NCI-H526 (cell line): ENCODE data around the gene KDM4C.
"Not testable (repeated sequence)": the region's sequence is repeated elsewhere in the genome, so short reads cannot be mapped to it uniquely, and the experiment has no call there.

ENCODE experiments used
- DNase-seq, 2 experiments: peaks; one replicate each; lab custom pipeline; 2025; lab: John Stamatoyannopoulos, UW

The KDM4C gene

DNA sequence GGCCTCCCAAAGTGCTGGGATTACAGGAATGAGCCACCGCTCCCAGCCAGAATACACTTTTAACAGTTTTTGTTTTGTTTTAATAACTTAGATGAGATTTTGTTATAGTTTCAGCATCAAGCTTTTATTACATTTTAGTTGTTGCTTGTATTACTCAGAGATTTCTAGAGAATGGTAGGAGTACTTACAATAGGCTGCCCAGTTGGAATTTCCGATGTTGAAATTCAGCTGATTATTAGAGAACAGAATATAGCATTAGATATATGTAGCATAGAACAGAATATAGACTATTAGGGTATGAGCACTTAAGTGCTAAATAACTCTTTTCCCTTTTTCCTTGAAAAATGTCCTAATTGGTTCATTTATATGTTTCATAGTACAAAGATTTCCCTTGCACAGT is 6.2 kb downstream of the KDM4C start:
- no peak for DNase-seq

DNA sequence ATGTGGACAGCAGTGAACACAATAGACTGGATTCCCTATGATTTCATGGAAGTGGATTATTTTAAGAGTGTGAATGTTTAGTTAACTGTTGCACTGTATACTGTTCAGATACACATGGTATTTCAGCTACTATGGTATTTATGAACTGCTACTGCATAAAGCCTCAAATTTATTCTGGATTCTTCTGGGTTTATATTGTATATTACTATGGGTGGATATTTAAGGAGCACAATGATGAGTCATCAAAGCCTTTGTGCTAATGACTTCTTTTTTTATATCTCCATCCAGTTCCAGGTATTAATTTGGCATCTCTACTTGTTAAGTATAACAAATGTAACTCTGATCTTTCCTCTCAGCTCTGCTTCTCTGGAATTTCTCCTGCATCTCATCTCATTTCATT is 6.8 kb downstream of the KDM4C start:
- no peak for DNase-seq

DNA sequence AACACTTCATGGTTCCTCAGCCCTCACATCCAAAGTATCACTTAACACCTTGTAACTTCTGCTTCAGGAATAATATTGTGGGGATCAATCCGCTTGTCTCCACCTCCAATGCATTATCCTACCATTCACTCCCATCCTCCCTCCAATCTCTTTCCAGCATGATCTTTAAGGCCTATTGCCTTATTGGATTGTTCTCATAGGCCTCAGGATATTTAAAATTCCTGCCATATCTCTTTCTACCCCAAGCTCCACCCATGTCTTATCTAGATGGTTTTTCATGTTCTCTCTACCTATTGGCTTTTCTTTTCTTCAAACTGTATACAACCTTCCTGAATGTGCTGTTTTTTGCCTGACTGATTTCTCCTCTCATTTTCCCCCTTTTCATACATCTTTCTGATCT is 7.2 kb downstream of the KDM4C start:
- no peak for DNase-seq

DNA sequence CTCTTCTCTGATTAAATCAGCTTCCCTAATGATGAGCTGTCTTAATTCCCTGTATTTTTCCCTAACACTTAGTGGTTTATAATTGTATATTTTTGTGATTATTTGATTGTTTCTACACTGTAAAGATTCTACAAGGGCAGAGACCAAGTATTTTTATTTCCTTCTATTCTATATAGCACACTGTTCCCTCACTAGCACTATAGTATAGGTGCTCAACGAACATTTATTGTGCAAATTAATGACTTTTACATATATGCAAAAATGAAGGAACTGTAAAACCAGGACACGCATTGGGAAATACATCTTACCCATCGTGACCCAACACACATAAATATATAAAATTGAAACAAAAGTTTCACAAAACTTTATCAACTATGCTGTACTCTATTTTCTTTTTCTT is 7.6 kb downstream of the KDM4C start:
- peak in 1 of 2 experiments; percentile 12 for DNase-seq

DNA sequence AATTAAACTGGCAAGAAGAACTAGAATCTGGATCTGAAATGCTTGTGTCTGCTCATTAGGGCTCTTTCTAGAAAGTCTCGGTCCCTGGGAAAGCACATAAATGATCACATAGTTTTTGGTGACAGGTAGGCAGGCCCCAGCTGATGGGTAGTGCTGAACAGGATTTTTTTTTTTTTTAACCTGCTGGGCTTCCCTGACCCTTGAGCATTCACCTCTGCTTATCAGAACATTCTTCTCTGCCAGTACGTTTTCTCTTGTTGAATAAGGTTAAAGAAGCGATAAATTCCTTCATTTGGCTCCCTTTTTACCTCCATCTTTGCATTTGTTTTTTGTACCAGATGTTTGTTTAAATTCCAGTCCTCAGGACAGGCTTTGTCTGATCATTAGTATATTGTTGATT is 8.8 kb downstream of the KDM4C start:
- DNase-seq: no peak

DNA sequence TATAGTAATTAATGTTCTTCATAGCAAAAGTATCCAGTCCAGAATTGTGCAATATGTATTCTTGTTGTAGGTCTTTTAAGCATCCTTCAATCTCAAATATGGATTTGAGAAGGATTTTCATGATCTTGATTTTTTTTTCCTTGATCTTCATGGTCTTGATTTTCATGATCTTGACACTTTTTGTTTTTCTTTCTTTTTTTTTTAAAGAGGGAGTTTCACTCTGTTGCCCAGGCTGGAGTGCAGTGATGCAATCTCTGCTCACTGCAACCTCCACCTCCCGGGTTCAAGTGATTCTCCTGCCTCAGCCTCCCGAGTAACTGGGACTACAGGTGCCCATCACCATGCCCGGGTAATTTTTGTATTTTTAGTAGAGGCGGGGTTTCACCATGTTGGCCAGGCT is 10.8 kb downstream of the KDM4C start:
- not testable (repeated sequence) for DNase-seq

DNA sequence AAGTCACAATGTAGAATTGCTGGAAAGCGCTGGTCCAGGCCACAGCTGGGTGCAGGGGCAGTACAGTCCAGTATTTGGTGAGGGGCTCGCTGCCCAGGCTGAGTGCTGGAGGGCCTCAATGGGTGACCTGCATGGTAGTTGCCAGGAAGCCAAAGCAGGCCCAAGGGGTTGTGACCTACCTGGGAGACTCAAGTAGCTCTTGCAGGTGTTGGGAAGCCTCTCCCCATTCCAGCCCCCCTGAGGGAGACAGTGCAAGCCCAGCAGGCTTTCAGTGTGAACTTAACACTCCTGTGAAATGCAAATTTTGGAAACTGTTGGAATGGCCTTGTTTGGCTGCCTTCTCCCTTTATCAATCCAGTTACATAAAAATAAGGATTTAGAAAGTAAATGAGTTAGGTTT is 13.9 kb downstream of the KDM4C start:
- DNase-seq: no peak

DNA sequence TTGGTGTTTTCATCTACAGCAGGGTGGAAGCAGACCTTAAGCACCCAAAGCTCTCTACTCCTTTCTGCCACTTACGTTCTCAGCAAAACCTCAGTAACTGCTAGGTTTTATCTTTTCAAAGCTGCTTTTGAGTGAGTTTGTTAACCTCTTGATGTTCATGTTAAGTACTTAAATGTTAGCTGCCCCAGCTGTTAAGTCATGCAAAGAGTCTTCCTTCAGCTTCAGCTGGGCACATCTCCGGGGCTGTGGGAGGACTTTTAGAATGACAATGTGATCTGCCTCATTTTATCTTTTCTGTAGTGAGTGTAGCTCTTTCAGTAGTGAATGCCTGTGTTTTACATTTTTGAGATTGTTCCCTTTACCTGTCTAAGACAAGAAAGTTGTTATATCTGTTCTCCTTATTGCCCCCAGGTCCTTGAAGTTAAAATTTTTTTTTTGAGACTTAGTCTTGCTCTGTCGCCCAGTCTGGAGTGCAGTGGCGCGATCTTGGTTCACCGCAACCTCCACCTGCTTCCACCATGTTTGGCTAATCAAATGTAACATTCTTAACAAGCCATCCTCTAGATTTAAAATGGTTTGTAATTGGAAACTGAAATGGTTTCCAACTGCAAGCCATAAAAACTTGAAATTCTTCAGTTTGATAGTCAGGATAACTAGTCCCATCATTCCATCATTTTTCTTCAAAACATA is 19.6 kb downstream of the KDM4C start:
- DNase-seq: no peak

DNA sequence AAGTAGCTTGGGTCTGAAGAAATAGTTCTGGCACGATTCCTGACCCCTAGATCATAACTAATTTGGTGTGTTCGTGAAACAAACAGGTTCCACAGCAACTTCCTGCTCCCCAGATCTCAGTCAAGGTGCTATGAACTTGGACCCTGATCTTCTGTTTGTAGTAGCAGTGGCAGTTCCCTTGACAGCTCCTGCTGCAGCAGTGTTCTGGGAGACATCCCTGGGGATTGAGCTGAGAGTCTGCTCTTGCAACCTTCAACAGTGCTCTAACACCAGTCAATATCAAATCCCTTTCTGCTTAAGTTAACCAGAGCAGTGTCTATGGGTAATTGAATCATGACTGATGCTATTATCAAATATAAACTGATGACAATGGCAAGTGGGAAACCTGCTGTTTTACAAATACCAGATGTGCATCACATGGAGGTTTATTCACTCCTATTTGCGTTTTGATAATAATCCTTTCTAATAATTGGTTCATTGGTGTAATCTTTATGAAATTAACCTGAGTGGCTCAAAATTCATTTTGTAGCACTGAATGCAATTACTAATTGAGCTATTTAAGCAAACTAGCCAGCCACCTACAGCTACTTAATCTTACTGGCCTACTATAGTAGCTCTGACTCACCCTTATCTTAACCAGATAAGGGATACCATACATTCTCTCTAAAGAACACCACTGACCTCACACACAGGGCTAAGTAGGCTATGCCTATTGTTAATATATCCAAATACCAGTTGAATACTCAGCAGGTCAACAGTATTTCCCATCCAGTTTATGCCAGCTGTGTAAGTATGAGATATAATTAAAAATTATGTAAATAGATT is 21.9 kb downstream of the KDM4C start:
- no peak for DNase-seq

DNA sequence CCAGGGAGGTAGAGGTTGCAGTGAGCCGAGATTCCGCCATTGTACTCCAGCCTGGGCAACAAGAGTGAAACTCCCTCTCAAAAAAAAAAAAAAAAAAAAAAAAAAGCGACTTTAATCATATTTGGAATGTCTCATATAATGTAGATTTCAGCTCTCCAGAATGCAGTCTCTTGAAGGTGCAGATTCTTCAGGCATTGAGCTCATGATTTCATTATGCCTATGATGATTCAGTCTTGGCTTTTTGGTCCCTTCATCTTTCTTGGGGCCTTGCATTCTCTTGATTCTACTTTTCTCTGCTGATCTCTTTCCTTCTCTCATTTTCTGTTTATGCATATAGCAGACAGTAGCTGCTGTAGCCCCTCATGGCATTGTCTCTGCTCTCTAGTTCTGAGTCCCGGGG is 22.9 kb downstream of the KDM4C start:
- no peak for DNase-seq

DNA sequence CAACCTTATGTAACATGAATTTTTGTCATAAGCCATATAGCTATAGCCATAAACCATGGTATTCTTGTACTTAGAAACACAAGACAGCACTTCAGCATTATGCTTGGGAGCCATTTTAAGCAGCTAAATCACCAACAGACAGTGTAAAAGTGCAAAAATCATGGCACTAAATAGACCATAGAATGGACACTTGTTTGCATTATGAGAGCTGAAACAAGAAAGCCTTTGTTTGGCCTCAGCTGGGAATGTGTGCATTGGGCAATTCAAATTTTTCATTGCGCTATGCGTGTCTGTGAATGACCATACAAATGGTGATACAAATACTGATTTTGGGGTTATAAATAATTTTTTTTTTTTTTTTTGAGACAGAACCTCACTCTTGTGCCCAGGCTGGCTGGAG is 23.7 kb downstream of the KDM4C start:
- peak; percentile 33 to 63 for DNase-seq

DNA sequence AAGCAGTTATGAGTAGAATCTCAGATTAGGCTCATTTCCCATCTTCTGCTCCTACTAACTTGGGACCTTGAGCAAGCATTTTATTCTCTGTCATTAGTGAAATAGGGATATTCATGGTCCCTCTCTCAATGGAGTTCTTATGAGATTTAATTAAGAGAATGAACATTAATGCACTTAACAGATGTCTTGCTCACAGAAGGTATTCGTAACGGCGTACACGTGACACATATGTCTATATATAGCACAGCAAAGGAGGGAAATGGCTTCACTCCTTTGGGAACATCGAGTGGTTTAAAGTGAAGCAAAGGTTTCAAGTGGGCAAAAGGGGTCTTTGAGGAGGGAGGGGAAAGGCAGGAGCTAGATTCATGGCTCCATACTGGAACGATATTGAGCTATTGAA is 24.6 kb downstream of the KDM4C start:
- DNase-seq: no peak

DNA sequence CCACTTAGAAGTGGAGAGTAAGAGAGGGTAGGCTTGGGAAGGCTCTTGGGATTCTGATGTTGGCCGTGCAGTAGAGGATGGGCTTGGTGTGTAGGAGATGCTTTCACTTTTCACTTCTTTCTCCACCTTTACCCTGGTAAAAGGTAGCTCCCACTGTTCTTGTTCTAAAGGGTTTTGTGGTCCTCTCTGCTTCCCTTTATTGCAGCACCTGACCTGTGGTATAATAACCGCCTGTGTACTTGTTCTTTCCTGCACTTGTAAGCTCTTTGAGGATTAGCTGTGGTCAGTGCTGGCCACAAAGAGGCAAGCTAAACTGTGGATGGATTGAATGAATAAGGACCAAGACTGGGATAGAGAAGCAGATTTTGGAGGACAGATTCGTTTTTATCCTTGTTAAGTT is 25.2 kb downstream of the KDM4C start:
- no peak for DNase-seq

DNA sequence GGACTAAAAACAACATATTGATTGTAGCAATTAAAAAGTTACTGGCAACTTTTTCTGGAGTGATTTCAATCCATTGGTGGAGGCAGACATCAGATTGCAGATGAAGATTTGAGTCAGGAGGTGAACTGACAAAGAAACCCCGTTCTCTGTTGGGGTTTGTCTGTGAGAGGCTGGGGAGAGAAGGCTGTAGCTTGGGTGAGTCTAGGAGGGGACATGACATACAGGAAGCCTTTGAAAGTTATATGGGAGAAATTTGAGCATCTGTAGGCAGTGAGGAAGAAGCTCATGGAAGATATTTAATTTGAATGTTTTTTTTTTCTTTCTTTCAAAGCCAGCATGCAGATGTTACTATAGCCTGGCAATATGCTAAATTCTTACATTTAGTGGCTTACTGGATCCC is 26.0 kb downstream of the KDM4C start:
- DNase-seq: no peak

DNA sequence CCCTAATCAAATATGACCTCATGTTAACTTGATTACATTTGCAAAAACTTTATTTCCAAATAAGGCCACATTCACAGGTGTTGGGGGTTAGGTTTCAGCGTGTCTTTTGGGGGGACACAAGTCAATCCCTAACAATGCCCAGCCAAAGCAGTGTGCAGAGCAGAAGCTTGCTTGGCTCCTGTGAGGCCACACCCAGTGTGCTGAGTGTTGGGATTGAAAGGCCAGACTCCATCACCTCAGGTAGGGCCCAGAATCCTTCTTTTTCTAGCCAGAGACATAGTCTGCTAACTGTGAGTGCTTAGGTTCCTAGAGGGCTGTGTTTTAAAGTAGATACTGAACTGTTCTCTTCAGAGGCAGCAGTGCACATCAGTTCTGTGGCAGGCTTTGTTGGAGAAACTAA is 27.9 kb downstream of the KDM4C start:
- DNase-seq: no peak

DNA sequence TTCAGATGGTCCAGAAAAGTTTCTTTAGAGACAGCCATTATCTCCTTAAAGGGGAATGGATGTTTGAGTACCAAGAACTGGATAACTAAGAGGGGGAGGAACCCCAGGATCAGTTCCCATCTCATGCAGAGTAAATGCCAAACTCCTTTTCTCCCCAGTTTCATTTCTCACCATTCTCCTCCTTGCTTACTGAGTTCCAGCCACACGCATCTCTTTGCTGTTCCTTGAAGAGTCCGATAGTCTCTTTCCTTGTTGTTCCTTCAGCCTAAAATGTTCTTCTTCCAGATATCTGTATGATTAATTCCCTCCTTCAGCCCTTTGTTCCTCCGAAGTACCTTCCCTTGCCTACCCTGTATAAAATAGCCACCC is 30.0 kb downstream of the KDM4C start:
- DNase-seq: no peak

DNA sequence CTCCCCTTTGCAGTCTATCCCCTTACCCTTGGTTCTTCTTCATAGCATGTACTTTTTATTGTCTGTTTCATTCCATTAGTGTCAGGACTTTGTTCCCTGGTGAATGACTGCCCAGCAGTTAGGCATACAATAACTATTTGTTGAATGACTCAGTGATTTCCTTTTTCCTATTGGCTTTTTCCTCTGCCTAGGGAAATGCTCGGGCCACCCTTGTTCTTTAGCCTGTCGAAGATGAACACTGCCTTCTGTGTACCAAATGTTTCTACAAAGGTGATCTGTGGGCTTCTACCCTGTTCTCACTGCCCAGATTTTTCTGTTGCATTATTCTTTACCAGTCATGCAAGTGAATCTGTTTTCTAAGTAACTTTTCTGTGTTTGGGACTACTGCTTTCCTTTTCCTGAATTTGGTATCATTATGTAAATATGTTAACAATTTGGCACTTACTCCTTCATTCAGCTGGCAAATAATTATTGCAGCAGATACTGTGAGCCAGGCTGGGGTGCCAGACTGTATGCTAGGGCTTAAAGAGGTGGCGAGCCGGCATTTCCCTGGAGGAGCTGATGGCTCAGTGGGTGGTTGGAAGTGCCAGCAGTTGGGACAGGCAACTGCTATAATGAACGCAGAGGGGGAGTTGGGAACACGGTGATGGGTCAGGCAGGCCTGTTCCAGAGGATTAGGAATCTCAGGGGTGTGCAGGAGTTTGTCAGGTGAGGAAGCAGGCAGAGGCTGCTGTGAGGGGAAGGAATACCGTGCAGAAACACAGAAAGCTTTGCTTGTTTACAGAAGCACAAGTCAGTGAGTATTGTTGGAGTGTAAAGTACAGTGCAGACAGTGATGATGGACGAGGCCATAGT is 30.6 kb downstream of the KDM4C start:
- no peak for DNase-seq

DNA sequence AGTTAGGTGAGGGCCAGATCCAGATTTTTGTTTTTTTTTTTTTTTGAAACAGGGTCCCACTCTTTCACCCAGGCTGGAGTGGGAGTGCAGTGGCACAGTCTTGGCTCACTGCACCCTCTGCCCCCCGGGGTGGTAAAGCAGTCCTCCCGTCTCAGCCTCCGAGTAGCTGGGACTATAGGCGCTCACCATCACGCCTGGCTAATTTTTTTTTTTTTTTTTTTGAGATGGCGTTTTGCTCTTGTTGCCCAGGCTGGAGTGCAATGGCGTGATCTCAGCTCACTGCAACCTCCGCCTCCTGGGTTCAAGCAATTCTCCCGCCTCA is 31.2 kb downstream of the KDM4C start:
- not testable (repeated sequence) for DNase-seq

DNA sequence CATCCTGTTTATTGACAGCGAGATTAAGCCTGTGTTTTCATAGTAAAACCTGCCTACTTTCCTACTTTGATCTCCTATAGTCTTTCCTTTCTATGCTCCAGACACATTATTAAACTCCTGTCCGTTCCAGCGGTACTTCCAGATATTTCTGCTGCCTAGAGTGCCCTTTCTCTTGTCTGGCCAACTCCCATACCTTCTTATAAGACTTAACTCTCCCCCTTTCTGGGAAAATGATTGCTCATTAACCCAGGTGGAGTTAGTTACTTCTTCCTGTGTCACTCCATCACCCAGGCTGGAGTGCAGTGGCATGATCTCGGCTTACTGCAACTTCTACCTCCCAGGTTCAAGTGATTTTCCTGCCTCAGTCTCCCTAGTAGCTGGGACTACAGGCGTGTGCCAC is 33.1 kb downstream of the KDM4C start:
- no peak for DNase-seq

DNA sequence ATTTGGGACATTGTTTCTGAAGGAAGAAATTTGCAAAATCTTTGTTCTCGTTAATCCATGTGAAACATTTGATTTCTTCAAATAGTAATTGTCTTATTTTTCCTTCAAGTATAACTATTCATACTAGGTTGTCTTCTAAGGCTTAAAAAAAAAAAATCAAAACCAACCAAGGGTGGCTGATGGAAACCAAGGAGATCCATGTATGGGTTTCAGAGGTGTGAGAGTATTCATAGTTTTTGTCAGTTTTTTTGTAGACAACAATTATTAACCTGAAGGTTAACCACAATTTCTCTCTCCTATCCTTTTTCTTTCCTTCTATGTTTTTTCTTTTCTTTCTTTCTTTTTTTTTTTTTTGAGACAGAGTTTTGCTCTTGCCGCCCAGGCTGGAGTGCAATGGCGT is 35.4 kb downstream of the KDM4C start:
- no peak for DNase-seq

DNA sequence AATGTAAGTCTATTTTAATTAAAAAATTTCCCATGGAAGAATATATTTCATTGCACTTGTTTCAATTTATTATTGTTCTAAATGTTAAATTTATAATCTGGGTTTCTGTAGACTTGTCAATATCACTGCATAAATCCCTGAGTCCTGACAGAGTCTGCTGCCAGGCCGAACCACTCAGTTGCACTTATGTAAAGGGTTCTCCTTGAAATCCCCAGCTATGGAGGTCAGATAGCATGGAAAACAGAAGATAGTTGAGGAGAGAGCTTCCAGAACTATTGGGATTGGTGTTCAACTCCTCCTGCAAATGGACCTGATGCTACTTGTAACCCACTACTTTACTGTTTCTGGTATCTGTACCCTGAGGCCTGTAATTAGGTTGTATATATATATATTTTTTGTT is 37.2 kb downstream of the KDM4C start:
- DNase-seq: no peak

DNA sequence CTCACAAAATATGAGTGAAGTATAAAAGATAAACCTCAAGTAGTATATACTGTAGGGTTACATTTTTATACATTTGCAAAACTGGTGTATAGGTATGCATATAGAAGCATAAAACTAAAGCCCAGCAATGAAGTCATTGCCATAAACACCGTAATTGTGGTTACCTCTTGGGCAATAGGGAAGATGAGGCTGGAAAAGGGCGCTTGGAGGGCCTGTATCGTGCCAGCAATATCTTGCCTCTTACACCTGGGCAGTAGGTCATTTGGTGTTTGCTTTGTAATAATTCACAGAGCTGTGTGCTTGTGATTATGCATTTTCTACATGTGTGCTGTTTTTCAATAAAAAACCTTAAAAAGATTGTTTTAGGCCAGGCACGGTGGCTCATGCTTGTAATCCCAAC is 45.2 kb downstream of the KDM4C start:
- DNase-seq: no peak

DNA sequence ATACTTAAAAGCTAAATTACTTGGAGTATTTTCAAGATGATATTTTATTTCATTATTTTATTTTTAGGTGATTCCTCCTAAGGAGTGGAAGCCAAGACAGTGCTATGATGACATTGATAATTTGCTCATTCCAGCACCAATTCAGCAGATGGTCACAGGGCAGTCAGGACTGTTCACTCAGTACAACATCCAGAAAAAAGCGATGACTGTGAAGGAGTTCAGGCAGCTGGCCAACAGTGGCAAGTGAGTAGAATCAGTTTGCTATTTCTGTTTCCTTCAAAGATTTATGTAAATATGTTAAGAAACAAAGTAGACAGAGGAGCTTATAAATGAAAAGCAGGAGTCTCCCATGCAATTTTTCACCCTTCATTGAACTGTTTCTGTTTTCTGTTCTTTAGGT is 47.8 kb downstream of the KDM4C start:
- DNase-seq: no peak
